Ovary (tissue), 3 donors: ENCODE measurements around the gene SLC10A1.

Experiments used
- POLR2A ChIP-seq: fragments of 450-650 bp; IDR thresholded peaks from one replicate; pipeline ENCODE4 v1.6.1; 2017; ENCODE audit warnings: antibody characterized with exemption, mild to moderate bottlenecking, moderate library complexity
- TF ChIP-seq, protein P1 (sequence below), 3 donors: fragments of 450-650 bp in 2 of 3; fragments of 200-600 bp in 1 of 3; IDR thresholded peaks; one replicate each; pipeline versions ENCODE4 v1.5.1 to v1.8.0; 2016 to 2022; ENCODE audit warnings: antibody characterized with exemption in 3 of 3, mild to moderate bottlenecking in 1 of 3
- donor health status: DM: no; HTN: no; CAD: no.

DNA sequence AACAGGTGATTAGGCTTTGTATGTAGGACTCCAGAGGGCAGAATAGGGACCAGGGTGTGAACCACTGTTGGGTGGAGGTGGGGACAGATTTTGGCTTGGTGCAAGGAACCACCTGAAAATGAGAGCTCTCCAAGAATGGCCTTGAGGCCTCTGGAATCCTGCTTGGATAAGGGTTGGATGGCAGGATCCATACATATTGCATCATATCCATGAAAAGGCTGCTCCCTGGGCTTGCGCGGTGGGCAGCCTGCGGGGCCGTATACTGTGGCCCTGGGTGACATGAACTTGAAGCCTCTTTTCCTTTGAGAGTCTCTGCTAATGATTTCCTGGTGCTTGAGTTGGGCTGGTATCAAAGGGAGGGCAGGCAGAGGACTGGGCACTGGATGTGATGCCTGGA lies 1.3 kb upstream of the SLC10A1 start:
- no peak for TF ChIP-seq POLR2A
- TF ChIP-seq, protein P1, sequence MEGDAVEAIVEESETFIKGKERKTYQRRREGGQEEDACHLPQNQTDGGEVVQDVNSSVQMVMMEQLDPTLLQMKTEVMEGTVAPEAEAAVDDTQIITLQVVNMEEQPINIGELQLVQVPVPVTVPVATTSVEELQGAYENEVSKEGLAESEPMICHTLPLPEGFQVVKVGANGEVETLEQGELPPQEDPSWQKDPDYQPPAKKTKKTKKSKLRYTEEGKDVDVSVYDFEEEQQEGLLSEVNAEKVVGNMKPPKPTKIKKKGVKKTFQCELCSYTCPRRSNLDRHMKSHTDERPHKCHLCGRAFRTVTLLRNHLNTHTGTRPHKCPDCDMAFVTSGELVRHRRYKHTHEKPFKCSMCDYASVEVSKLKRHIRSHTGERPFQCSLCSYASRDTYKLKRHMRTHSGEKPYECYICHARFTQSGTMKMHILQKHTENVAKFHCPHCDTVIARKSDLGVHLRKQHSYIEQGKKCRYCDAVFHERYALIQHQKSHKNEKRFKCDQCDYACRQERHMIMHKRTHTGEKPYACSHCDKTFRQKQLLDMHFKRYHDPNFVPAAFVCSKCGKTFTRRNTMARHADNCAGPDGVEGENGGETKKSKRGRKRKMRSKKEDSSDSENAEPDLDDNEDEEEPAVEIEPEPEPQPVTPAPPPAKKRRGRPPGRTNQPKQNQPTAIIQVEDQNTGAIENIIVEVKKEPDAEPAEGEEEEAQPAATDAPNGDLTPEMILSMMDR (IDR thresholded peaks at IDR 0.05): no peak
